CD8-positive, alpha-beta memory T cell (primary cell): Measurements from ENCODE around the gene IQCH. TPM values are rescaled to one million over a fixed set of nuclear protein-coding genes. Genes with fewer than 3 reads are reported as not detected.
"Not testable (repeated sequence)": the region's sequence is repeated elsewhere in the genome, so short reads cannot be mapped to it uniquely, and the experiment has no call there.

Experiments used
- CTCF ChIA-PET: fragments of 350-600 bp; sonication (Branson Sonifier 250); formaldehyde crosslinking; loops from one replicate; lab custom pipeline; 2021; ENCODE audit warnings: antibody characterized with exemption; lab: Charles Lee
- POLR2A ChIA-PET: fragments of 350-600 bp; sonication (Branson Sonifier 250); formaldehyde crosslinking; loops from one replicate; lab custom pipeline; 2021; ENCODE audit warnings: antibody characterized with exemption; lab: Charles Lee
- DNase-seq, 5 donors: peaks; one replicate each; pipeline versions ENCODE4 v3.0.0 to v3.0.0-alpha.2; 2020 to 2022; ENCODE audit warnings: mixed read lengths in 1 of 5
- H3K27ac ChIP-seq: one replicate; pipeline ENCODE4 v1.7.0; 2013; ENCODE audit warnings: low read depth, mild to moderate bottlenecking, low read length, moderate library complexity
- H3K27me3 ChIP-seq: 2 replicates; pipeline ENCODE4 v1.7.0; 2013; ENCODE audit warnings: low read length, mild to moderate bottlenecking; ENCODE audit not compliant: insufficient read depth, poor library complexity, severe bottlenecking
- H3K36me3 ChIP-seq: 2 replicates; pipeline ENCODE4 v1.7.0; 2013; ENCODE audit warnings: mild to moderate bottlenecking, low read length, moderate library complexity; ENCODE audit not compliant: insufficient read depth
- H3K4me1 ChIP-seq: 2 replicates; pipeline ENCODE4 v1.7.0; 2013; ENCODE audit warnings: mild to moderate bottlenecking, low read length, moderate library complexity; ENCODE audit not compliant: insufficient read depth
- H3K4me3 ChIP-seq: 2 replicates; pipeline ENCODE4 v1.7.0; 2013; ENCODE audit warnings: mild to moderate bottlenecking, low read length
- H3K9me3 ChIP-seq: 2 replicates; pipeline ENCODE4 v1.7.0; 2013; ENCODE audit warnings: mild to moderate bottlenecking, low read length
- H3K27ac Mint-ChIP-seq, 8 donors: one replicate each; pipeline ENCODE4 v1.8.0; 2020 to 2021; ENCODE audit warnings: mixed read lengths in 8 of 8, mild to moderate bottlenecking in 6 of 8, inconsistent platforms in 3 of 8, moderate library complexity in 3 of 8
- H3K27me3 Mint-ChIP-seq, 2 donors: one replicate each; pipeline ENCODE4 v1.8.0; 2020 to 2021; ENCODE audit warnings: mixed read lengths in 2 of 2, mild to moderate bottlenecking in 1 of 2, moderate library complexity in 1 of 2
- H3K36me3 Mint-ChIP-seq, 3 donors: one replicate each; pipeline ENCODE4 v1.8.0; 2020 to 2021; ENCODE audit warnings: mixed read lengths in 3 of 3, inconsistent platforms in 1 of 3, mild to moderate bottlenecking in 1 of 3
- H3K4me1 Mint-ChIP-seq, 3 donors: one replicate each; pipeline ENCODE4 v1.8.0; 2020 to 2021; ENCODE audit warnings: mixed read lengths in 3 of 3, inconsistent platforms in 1 of 3, mild to moderate bottlenecking in 1 of 3
- H3K4me3 Mint-ChIP-seq, 7 donors: one replicate each; pipeline ENCODE4 v1.8.0; 2020 to 2021; ENCODE audit warnings: mixed read lengths in 7 of 7, mild to moderate bottlenecking in 6 of 7, moderate library complexity in 4 of 7, inconsistent platforms in 2 of 7
- H3K9me3 Mint-ChIP-seq, 5 donors: one replicate each; pipeline ENCODE4 v1.8.0; 2020 to 2022; ENCODE audit warnings: mixed read lengths in 5 of 5, mild to moderate bottlenecking in 3 of 5, moderate library complexity in 2 of 5, inconsistent platforms in 1 of 5
- polyA plus RNA-seq: library from polyadenylated mRNA; unstranded; fragments of 300-500 nt; fragmentation: Illumina TruSeq; gene quantifications from one replicate; pipeline ENCODE4 v1.2.3, GENCODE V29; 2021
- total RNA-seq, 2 experiments: library from RNA; stranded (reverse); gene quantifications; one replicate each; pipeline ENCODE4 v1.2.3, GENCODE V29; 2021

The IQCH gene
- total and polyA plus RNA-seq, 3 experiments from 2014 or later, result 0.52 to 1.3 (median 1.0) TPM

DNA sequence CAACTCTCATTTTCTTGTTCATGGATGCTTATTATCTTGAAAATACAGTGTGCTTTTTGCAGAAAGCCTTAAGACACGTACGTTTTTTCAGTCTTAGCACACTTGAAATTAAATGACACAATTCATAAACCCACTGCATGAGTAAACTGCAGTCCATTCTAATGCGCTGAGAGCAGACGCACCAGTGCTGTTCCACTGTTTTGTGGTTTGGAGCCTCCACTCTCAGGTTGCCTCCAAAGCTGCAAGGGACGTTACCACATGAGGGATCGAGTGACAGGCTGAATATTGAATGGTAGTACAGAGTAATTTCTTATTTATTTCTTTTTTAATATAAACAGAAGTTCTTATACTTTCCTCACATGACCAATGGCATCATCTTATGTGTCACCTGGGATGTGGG is 12.3 kb downstream of the IQCH start:
- ChIA-PET CTCF (no interaction called here), POLR2A (no interaction called here)
- Histone ChIP-seq H3K36me3 (no peaks in the 10 kb centered on the region), H3K27ac (no peak overlapping the region), H3K27me3 (no peaks in the 10 kb centered on the region), H3K4me1 (no peaks in the 10 kb centered on the region), H3K4me3 (no peak overlapping the region), H3K9me3 (no peaks in the 10 kb centered on the region)
- Mint-ChIP-seq H3K4me1 (no peaks in the 10 kb centered on the region), H3K27ac (no peak overlapping the region), H3K4me3 (no peak overlapping the region), H3K36me3 (peaks cover 0 to 2% (median 0%) of the 10 kb centered on the region in 3 donors), H3K9me3 (no peaks in the 10 kb centered on the region), H3K27me3 (peaks cover 0 to 2% of the 10 kb centered on the region in 2 donors)
- DNase-seq, result no peak

DNA sequence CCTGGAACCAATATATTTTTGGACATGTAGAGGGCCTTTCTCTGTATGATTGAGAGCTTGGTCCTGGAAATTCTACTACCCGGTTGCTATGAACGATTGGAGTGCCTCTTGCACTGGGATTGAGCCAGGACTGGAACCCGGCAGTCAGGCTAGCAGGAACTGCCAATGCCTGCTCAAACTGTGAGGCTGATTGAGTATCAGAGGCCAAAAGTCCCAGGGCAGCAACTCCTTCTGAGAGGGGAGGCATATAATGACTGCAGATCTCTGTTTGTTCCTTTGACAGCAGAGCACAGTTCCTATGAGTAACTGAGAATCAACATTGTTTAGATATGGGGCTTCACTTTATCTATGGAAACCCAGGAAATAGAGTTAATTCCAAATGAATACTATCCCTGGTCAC is 12.9 kb downstream of the IQCH start:
- Mint-ChIP-seq H3K27me3 (peaks cover 2 to 3% of the 10 kb centered on the region in 2 donors), H3K27ac (no peak overlapping the region), H3K36me3 (peaks cover 0 to 7% (median 0%) of the 10 kb centered on the region in 3 donors), H3K9me3 (peaks cover 0 to 1% (median 0%) of the 10 kb centered on the region in 5 donors), H3K4me3 (no peak overlapping the region), H3K4me1 (no peaks in the 10 kb centered on the region)
- Histone ChIP-seq H3K9me3 (no peaks in the 10 kb centered on the region), H3K27ac (no peak overlapping the region), H3K36me3 (no peaks in the 10 kb centered on the region), H3K4me3 (no peak overlapping the region), H3K27me3 (no peaks in the 10 kb centered on the region), H3K4me1 (no peaks in the 10 kb centered on the region)
- POLR2A ChIA-PET, result no interaction called here
- CTCF ChIA-PET, result no interaction called here
- DNase-seq, result no peak

DNA sequence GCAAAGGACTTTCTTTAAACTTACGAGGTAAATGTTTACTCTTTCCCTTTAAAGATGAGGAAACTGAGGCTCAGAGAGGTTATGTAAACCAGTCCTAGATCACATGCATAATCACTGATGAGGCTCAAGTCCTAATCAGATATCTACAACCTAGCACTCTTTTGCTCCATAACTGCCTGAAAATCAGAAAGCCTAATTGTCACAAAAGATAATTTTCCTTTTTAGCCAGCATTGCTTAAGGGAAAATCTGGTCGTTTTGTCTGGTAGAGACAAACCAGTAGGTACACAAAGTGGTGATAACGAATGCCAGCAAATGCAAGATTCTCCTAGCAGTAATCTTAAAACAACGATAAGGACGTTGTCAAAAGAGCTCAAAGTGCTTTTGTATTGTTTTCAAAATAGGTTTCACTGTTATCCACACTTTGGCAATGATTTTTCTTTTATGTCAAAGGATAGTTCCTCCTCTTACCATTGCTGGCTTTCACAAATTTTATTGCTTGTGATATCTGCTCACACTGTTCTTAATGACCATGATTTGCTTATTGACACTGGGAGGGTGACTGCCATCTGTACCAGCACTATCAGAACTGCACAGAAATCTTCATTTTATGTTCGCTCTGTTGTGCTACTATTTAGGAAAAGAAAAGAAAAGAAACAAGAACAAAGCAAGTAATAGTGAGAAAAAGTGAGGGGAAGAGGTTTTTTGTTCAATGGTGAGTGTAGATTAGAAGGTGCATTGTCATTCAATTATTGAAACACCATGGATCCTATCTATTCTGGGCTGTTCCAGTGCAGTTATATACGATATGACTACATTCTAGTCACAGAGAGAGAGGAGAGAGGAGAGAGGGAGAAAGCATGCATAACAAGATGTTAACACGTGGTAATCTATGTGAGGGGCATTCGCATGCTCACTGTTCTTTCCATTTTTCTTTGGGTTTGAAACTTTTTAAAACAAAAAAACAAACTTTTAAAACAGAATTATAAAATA is 13.7 kb downstream of the IQCH start:
- Mint-ChIP-seq H3K4me1 (no peaks in the 10 kb centered on the region), H3K27ac (no peak overlapping the region), H3K9me3 (peaks cover 0 to 5% (median 0%) of the 10 kb centered on the region in 5 donors), H3K36me3 (peaks cover 0 to 11% (median 1%) of the 10 kb centered on the region in 3 donors), H3K4me3 (no peak overlapping the region), H3K27me3 (peaks cover 2 to 6% of the 10 kb centered on the region in 2 donors)
- Histone ChIP-seq H3K36me3 (no peaks in the 10 kb centered on the region), H3K4me1 (no peaks in the 10 kb centered on the region), H3K27me3 (no peaks in the 10 kb centered on the region), H3K9me3 (no peaks in the 10 kb centered on the region), H3K4me3 (no peak overlapping the region), H3K27ac (no peak overlapping the region)
- CTCF ChIA-PET, result no interaction called here
- POLR2A ChIA-PET, result no interaction called here
- DNase-seq, result no peak

DNA sequence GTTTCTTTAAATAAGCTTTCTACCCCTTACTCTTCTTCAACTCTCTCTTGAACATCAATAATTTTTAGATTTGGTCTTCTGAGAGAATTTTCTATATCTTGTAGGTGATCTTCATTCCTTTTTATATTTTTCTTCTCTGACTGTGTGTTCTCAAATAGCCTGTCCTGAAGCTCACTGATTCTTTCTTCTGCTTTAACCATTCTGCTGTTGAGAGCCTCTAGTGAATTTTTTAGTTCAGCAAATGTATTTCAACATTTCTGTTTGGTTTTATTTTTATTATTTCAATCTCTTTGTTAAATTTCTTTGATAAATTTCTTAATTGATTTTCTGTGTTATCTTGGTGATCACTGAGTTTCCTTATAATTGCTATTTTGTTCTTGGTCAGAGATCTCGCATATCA is 19.6 kb downstream of the IQCH start:
- H3K27ac Mint-ChIP-seq, result no peak overlapping the region
- Histone ChIP-seq H3K27me3 (no peaks in the 10 kb centered on the region), H3K4me1 (no peaks in the 10 kb centered on the region), H3K27ac (no peak overlapping the region), H3K9me3 (no peaks in the 10 kb centered on the region), H3K36me3 (no peaks in the 10 kb centered on the region), H3K4me3 (no peak overlapping the region)
- DNase-seq, result no peak
- peaks cover 8 to 22% of the 10 kb centered on the region in 2 donors for H3K27me3 Mint-ChIP-seq
- H3K4me3 Mint-ChIP-seq, result no peak overlapping the region
- H3K4me1 Mint-ChIP-seq, result no peaks in the 10 kb centered on the region
- peaks cover 13 to 15% (median 15%) of the 10 kb centered on the region in 5 donors for H3K9me3 Mint-ChIP-seq
- H3K36me3 Mint-ChIP-seq, result peaks cover 0 to 31% (median 3%) of the 10 kb centered on the region in 3 donors
- POLR2A ChIA-PET, result no interaction called here
- CTCF ChIA-PET, result no interaction called here

DNA sequence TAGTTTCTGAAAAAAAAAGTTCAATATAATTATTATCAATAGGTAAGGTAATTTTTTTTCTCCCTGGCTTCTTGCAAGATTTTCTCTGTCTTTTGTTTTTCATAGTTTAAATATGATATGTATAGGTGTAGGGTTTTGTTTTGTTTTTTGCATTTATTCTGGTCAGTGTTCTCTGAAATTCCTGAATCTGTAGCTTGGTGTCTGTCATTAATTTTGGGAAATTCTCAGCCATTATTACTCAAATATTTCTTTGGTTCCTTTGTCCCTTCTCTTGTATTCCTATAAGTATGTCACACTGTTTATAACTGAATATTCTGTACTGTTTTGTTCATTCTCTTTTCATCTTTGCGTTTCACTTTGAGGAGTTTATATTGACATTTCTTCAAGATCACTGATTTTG is 22.1 kb downstream of the IQCH start:
- H3K4me3 ChIP-seq, result no peak overlapping the region
- Mint-ChIP-seq H3K27ac (no peak overlapping the region), H3K4me3 (no peak overlapping the region), H3K36me3 (peaks cover 0 to 31% (median 3%) of the 10 kb centered on the region in 3 donors), H3K9me3 (peaks cover 13 to 15% (median 15%) of the 10 kb centered on the region in 5 donors), H3K4me1 (no peaks in the 10 kb centered on the region), H3K27me3 (peaks cover 6 to 25% of the 10 kb centered on the region in 2 donors)
- H3K27ac ChIP-seq, result no peak overlapping the region
- ChIA-PET CTCF (no interaction called here), POLR2A (no interaction called here)
- no peaks in the 10 kb centered on the region for H3K27me3 ChIP-seq
- H3K4me1 ChIP-seq, result no peaks in the 10 kb centered on the region
- H3K9me3 ChIP-seq, result no peaks in the 10 kb centered on the region
- no peaks in the 10 kb centered on the region for H3K36me3 ChIP-seq
- no peak for DNase-seq

DNA sequence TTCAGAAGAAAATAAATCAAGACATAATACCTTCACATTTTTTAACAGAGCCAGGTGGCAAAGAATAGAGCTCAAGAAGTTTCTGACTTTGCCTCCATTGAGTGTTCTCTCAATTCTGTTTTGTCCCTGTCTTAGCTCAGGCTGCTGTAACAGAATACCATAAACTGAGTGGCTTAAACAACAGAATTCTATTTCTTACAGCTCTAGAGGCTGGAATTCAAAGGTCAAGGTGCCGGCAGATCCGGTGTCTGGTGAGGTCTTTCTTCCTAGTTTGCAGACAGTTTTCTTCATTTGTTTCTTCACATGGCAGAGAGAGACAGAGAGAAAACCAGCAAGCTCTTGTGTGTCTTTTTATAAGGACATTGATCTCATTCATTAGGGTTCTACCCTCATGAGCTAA is 25.6 kb downstream of the IQCH start:
- Histone ChIP-seq H3K9me3 (no peaks in the 10 kb centered on the region), H3K4me3 (no peak overlapping the region), H3K27ac (no peak overlapping the region), H3K4me1 (no peaks in the 10 kb centered on the region), H3K27me3 (no peaks in the 10 kb centered on the region), H3K36me3 (no peaks in the 10 kb centered on the region)
- ChIA-PET CTCF (interaction anchor here (1.2 kb wide), 1 partner anchor 14 kb away, joined by 5 read pairs; no protein-coding TSS in a partner anchor), POLR2A (no interaction called here)
- Mint-ChIP-seq H3K4me1 (no peaks in the 10 kb centered on the region), H3K27me3 (peaks cover 2 to 13% of the 10 kb centered on the region in 2 donors), H3K27ac (no peak overlapping the region), H3K36me3 (peaks cover 0 to 4% (median 0%) of the 10 kb centered on the region in 3 donors), H3K4me3 (no peak overlapping the region), H3K9me3 (peaks cover 0 to under 1% (median 0%) of the 10 kb centered on the region in 5 donors)
- DNase-seq, result no peak

DNA sequence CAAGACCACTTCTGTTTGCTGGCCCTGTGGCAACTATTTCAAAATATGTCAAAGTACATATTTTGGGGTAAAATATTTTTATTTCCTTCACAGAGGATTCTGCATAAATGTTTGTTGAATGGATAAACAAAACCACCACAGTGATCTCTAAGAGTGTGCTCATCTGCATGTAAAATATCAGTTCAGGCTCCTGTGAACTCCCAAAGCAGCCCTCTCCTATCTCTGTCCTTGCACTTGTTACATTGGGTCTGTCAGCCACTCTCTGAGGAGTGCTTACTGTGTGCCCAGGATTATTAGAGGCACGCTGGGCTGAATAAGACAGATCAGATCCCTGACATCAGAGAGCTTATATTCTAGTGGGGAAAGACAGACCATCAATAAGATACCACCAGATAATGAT is 27.1 kb downstream of the IQCH start:
- CTCF ChIA-PET, result no interaction called here
- H3K4me1 ChIP-seq, result no peaks in the 10 kb centered on the region

DNA sequence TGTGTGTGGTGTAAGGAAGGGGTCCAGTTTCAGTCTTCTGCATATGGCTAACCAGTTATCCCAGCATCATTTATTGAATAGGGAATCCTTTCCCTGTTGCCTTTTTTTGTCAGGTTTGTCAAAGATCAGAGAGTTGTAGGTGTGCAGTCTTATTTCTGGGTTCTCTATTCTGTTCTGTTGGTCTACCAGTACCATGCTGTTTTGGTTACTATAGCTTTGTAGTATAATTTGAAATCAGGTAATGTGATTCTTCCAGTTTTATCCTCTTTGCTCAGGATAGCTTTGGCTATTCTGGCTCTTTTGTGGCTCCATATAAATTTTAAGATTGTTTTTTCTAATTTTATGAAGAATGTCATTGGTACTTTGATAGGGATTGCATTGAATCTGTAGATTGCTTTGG is 31.0 kb downstream of the IQCH start:
- H3K4me1 ChIP-seq, CTCF ChIA-PET, H3K27ac ChIP-seq, H3K27me3 ChIP-seq, H3K4me3 Mint-ChIP-seq, DNase-seq, H3K9me3 ChIP-seq, H3K9me3 Mint-ChIP-seq, H3K4me1 Mint-ChIP-seq, H3K27me3 Mint-ChIP-seq, POLR2A ChIA-PET, H3K36me3 ChIP-seq, H3K27ac Mint-ChIP-seq, H3K4me3 ChIP-seq, H3K36me3 Mint-ChIP-seq: not testable (repeated sequence)

More for the DNA sequence above, 27.1 kb downstream of the IQCH start:
- H3K9me3 Mint-ChIP-seq, result peaks cover 0 to 4% (median 2%) of the 10 kb centered on the region in 5 donors
- H3K9me3 ChIP-seq, result no peaks in the 10 kb centered on the region
- H3K4me3 Mint-ChIP-seq, result no peak overlapping the region
- no peaks in the 10 kb centered on the region for H3K27me3 ChIP-seq
- DNase-seq, result no peak
- H3K27ac ChIP-seq, result no peak overlapping the region
- no peaks in the 10 kb centered on the region for H3K4me1 Mint-ChIP-seq
- H3K27ac Mint-ChIP-seq, result no peak overlapping the region
- H3K4me3 ChIP-seq, result no peak overlapping the region
- H3K27me3 Mint-ChIP-seq, result peaks cover 4 to 13% of the 10 kb centered on the region in 2 donors
- no peaks in the 10 kb centered on the region for H3K36me3 ChIP-seq
- no peaks in the 10 kb centered on the region for H3K36me3 Mint-ChIP-seq
- POLR2A ChIA-PET, result no interaction called here
